PC-9 (cell line): ENCODE results near the gene ARHGEF39.

ENCODE experiments used
- EZH2 ChIP-seq: fragments of 200-600 bp; sonication (generic); IDR thresholded peaks from 2 replicates; pipeline ENCODE4 v1.8.0; 2017; ENCODE audit warnings: antibody characterized with exemption, low read depth
- TF ChIP-seq, protein P1 (sequence below): fragments of 200-600 bp; sonication (generic); conservative IDR thresholded peaks from 2 replicates; pipeline ENCODE4 v1.6.1; 2017; ENCODE audit warnings: mixed run types, antibody characterized with exemption, mild to moderate bottlenecking, moderate library complexity

DNA sequence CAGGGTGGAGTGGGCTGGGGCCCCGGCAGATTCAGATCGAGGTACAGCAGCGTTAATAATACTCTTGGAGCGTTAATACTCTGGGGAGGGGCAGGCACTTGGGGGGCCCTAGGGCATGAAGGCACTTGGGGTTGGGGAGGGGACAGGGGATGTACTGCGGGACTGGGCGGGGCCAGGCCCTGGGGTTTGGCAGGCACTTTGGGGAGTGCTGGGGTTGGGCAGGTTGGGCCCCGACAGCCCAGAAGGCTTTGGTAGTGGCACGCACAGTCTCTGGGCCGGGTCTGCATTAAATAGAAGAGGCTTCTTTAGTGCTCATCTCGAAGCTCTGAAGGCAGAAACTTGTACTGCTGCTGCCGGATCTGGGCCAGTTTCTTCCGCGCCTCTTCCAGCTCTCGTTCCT is 32.5 kb upstream of the ARHGEF39 start:
- TF ChIP-seq, protein P1, sequence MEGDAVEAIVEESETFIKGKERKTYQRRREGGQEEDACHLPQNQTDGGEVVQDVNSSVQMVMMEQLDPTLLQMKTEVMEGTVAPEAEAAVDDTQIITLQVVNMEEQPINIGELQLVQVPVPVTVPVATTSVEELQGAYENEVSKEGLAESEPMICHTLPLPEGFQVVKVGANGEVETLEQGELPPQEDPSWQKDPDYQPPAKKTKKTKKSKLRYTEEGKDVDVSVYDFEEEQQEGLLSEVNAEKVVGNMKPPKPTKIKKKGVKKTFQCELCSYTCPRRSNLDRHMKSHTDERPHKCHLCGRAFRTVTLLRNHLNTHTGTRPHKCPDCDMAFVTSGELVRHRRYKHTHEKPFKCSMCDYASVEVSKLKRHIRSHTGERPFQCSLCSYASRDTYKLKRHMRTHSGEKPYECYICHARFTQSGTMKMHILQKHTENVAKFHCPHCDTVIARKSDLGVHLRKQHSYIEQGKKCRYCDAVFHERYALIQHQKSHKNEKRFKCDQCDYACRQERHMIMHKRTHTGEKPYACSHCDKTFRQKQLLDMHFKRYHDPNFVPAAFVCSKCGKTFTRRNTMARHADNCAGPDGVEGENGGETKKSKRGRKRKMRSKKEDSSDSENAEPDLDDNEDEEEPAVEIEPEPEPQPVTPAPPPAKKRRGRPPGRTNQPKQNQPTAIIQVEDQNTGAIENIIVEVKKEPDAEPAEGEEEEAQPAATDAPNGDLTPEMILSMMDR: no peak
- TF ChIP-seq EZH2: no peak
